Large intestine (tissue), 3 donors: ENCODE data around the gene GOLGA6L10. TPM values are rescaled to one million over a fixed set of nuclear protein-coding genes. Genes with fewer than 3 reads are reported as not detected.
"Not testable (repeated sequence)": the region's sequence is repeated elsewhere in the genome, so short reads cannot be mapped to it uniquely, and the experiment has no call there.

ENCODE experiments used
- DNase-seq, 2 donors: peaks; one replicate each; pipeline versions ENCODE4 v3.0.0 to v3.0.0-alpha.2; 2013
- H3K27ac ChIP-seq: one replicate; pipeline ENCODE4 v1.5.1; 2013; ENCODE audit warnings: low read length
- H3K27me3 ChIP-seq: 2 replicates; pipeline ENCODE4 v1.6.1; 2013; ENCODE audit warnings: low read length; ENCODE audit not compliant: control insufficient read depth, insufficient read depth
- H3K36me3 ChIP-seq: 2 replicates; pipeline ENCODE4 v1.6.1; 2013; ENCODE audit warnings: low read length; ENCODE audit not compliant: control insufficient read depth, insufficient read depth
- H3K4me1 ChIP-seq: one replicate; pipeline ENCODE4 v1.6.1; 2013; ENCODE audit warnings: low read length; ENCODE audit not compliant: control insufficient read depth, insufficient read depth
- H3K4me3 ChIP-seq: one replicate; pipeline ENCODE4 v1.5.1; 2013; ENCODE audit warnings: low read length
- H3K9me3 ChIP-seq: one replicate; pipeline ENCODE4 v1.6.1; 2013; ENCODE audit warnings: mild to moderate bottlenecking, low read depth, low read length, moderate library complexity; ENCODE audit not compliant: control insufficient read depth
- WGBS: methylation state at CpG from one replicate; pipeline ENCODE4 v1.1.5; 2013; ENCODE audit warnings: low lambda C conversion rate; ENCODE audit not compliant: insufficient coverage; 5-methylcytosine and 5-hydroxymethylcytosine counted together
- polyA plus RNA-seq: library from polyadenylated mRNA; unstranded; fragments of 120-200 nt; gene quantifications from one replicate; pipeline ENCODE4 v1.2.1, GENCODE V29; 2013

The GOLGA6L10 gene
- polyA plus RNA-seq, 1 donor, result 7.4 TPM

GRCh38 chr15:82344421-82344820 lies 4.9 kb downstream of the GOLGA6L10 start:
- not testable (repeated sequence) for H3K9me3 ChIP-seq, H3K27ac ChIP-seq, H3K4me1 ChIP-seq, H3K4me3 ChIP-seq, H3K27me3 ChIP-seq, H3K36me3 ChIP-seq, DNase-seq
- no CpG with 5 or more reads among the region's 12 CpGs for WGBS

- no CpG with 5 or more reads among the region's 5 CpGs for WGBS
- not testable (repeated sequence) for H3K4me1 ChIP-seq, H3K27ac ChIP-seq, H3K4me3 ChIP-seq, H3K9me3 ChIP-seq, DNase-seq, H3K27me3 ChIP-seq, H3K36me3 ChIP-seq
Measured at GRCh38 chr15:82343851-82344250, 5.4 kb downstream of the GOLGA6L10 start.

- DNase-seq, H3K9me3 ChIP-seq: not testable (repeated sequence)
- WGBS, result no CpG with 5 or more reads among the region's 11 CpGs
Measured at GRCh38 chr15:82342632-82343374, 6.5 kb downstream of the GOLGA6L10 start.

GRCh38 chr15:82338573-82338972 lies 10.7 kb downstream of the GOLGA6L10 start:
- H3K36me3 ChIP-seq, DNase-seq, H3K27ac ChIP-seq, H3K4me1 ChIP-seq, H3K27me3 ChIP-seq, H3K9me3 ChIP-seq, H3K4me3 ChIP-seq: not testable (repeated sequence)
- WGBS, result no CpG with 5 or more reads among the region's 8 CpGs

More at GRCh38 chr15:82342632-82343374, 6.5 kb downstream of the GOLGA6L10 start:
- H3K36me3 ChIP-seq, H3K27ac ChIP-seq, H3K4me3 ChIP-seq, H3K4me1 ChIP-seq, H3K27me3 ChIP-seq: not testable (repeated sequence)

GRCh38 chr15:82338053-82338452 lies 11.2 kb downstream of the GOLGA6L10 start:
- not testable (repeated sequence) for H3K9me3 ChIP-seq, H3K27ac ChIP-seq, H3K4me3 ChIP-seq, H3K4me1 ChIP-seq, DNase-seq, H3K36me3 ChIP-seq, H3K27me3 ChIP-seq
- no CpG with 5 or more reads among the region's 11 CpGs for WGBS

- not testable (repeated sequence) for DNase-seq
- WGBS, result no CpG with 5 or more reads among the region's 5 CpGs
Measured at GRCh38 chr15:82337051-82337450, 12.2 kb downstream of the GOLGA6L10 start.

GRCh38 chr15:82336180-82336647 lies 13.1 kb downstream of the GOLGA6L10 start:
- H3K4me1 ChIP-seq, DNase-seq, H3K36me3 ChIP-seq, H3K9me3 ChIP-seq, H3K4me3 ChIP-seq, H3K27me3 ChIP-seq, H3K27ac ChIP-seq: not testable (repeated sequence)
- no CpG with 5 or more reads among the region's 10 CpGs for WGBS

More at GRCh38 chr15:82337051-82337450, 12.2 kb downstream of the GOLGA6L10 start:
- not testable (repeated sequence) for H3K4me3 ChIP-seq, H3K9me3 ChIP-seq, H3K4me1 ChIP-seq, H3K27me3 ChIP-seq, H3K27ac ChIP-seq, H3K36me3 ChIP-seq

- DNase-seq, H3K4me3 ChIP-seq, H3K4me1 ChIP-seq, H3K9me3 ChIP-seq, H3K27me3 ChIP-seq, H3K27ac ChIP-seq, H3K36me3 ChIP-seq: not testable (repeated sequence)
- WGBS, result no CpG with 5 or more reads among the region's 2 CpGs
Measured at GRCh38 chr15:82335006-82335405, 14.3 kb downstream of the GOLGA6L10 start.

- H3K27ac ChIP-seq, H3K9me3 ChIP-seq, H3K27me3 ChIP-seq, DNase-seq, H3K4me1 ChIP-seq, H3K36me3 ChIP-seq, H3K4me3 ChIP-seq: not testable (repeated sequence)
- no CpG with 5 or more reads among the region's 9 CpGs for WGBS
Measured at GRCh38 chr15:82334554-82334932, 14.7 kb downstream of the GOLGA6L10 start.

- not testable (repeated sequence) for H3K27me3 ChIP-seq, H3K36me3 ChIP-seq, H3K9me3 ChIP-seq, H3K4me3 ChIP-seq, H3K27ac ChIP-seq, DNase-seq, H3K4me1 ChIP-seq
- no CpG with 5 or more reads among the region's 43 CpGs for WGBS
Measured at GRCh38 chr15:82333603-82334553, 15.4 kb downstream of the GOLGA6L10 start.
